GM12878 (cell line): Measurements from ENCODE around the gene GIT1. TPM values are rescaled to one million over a fixed set of nuclear protein-coding genes. Genes with fewer than 3 reads are reported as not detected.

Source experiments
- ATAC-seq: fragments of 200-7000 bp; cut with Tn5 transposase; 3 replicates; pipeline ENCODE4 v1.9.1; 2020; ENCODE audit warnings: mild to moderate bottlenecking, moderate library complexity
- BruUV-seq: library from RNA; stranded (reverse); fragments of 400-500 nt; replicated peaks from 2 replicates; lab custom pipeline; 2021; lab: Mats Ljungman, UMichigan
- CTCF ChIA-PET: fragments of 300-600 bp; sonication (Branson Sonifier 250); formaldehyde crosslinking; extraction: SDS; loops from one replicate; lab custom pipeline; 2021; ENCODE audit warnings: inconsistent platforms; lab: Yijun Ruan, JAX
- POLR2A ChIA-PET: fragments of 350-600 bp; formaldehyde crosslinking; extraction: SDS; loops from one replicate; lab custom pipeline; 2021; ENCODE audit warnings: inconsistent platforms; lab: Charles Lee
- RAD21 ChIA-PET: fragments of 300-600 bp; sonication (Branson Sonifier 250); formaldehyde crosslinking; loops from one replicate; lab custom pipeline; 2023; ENCODE audit warnings: antibody characterized with exemption; ENCODE audit not compliant: unreplicated experiment; lab: Charles Lee
- SMC1A ChIA-PET: fragments of 300-600 bp; sonication (Branson Sonifier 250); formaldehyde crosslinking; loops from one replicate; lab custom pipeline; 2023; ENCODE audit not compliant: unreplicated experiment, uncharacterized antibody; lab: Charles Lee
- DNase-seq: peaks from one replicate; pipeline ENCODE4 v3.0.0-alpha.2; 2011; ENCODE audit warnings: low read depth, low spot score
- FAIRE-seq: peaks from 3 replicates; lab custom pipeline; 2011; peaks lifted over from hg19 to GRCh38; lab: Jason Lieb, UNC
- H2AFZ ChIP-seq: 2 replicates; pipeline ENCODE4 v1.6.0; 2011; ENCODE audit warnings: low read depth, low read length, control low read depth; ENCODE audit not compliant: control insufficient read depth
- H3K27ac ChIP-seq: 2 replicates; pipeline ENCODE4 v1.5.1; 2011; ENCODE audit warnings: control low read depth; ENCODE audit not compliant: control insufficient read depth, insufficient read depth
- H3K27me3 ChIP-seq, 2 experiments: replicated peaks in 1 of 2; 2 replicates each; pipeline versions ENCODE4 v1.6.0 to v1.6.1; 2011; ENCODE audit warnings: low read length in 1 of 2; ENCODE audit not compliant: control insufficient read depth in 2 of 2, insufficient read depth in 2 of 2
- H3K36me3 ChIP-seq, 2 experiments: 2 replicates each; pipeline ENCODE4 v1.5.1; 2011; ENCODE audit warnings: low read length in 1 of 2; ENCODE audit not compliant: control insufficient read depth in 2 of 2, insufficient read depth in 2 of 2
- H3K4me1 ChIP-seq: 2 replicates; pipeline ENCODE4 v1.6.1; 2011; ENCODE audit warnings: mild to moderate bottlenecking, low read length, moderate library complexity, mixed read lengths; ENCODE audit not compliant: control insufficient read depth, insufficient read depth
- H3K4me2 ChIP-seq: 2 replicates; pipeline ENCODE4 v1.6.0; 2011; ENCODE audit warnings: control low read depth; ENCODE audit not compliant: control insufficient read depth, insufficient read depth
- H3K4me3 ChIP-seq: fragments of 200-600 bp; sonication (generic); 2 replicates; pipeline ENCODE4 v1.5.1; 2016
- H3K79me2 ChIP-seq: 2 replicates; pipeline ENCODE4 v1.6.0; 2011; ENCODE audit warnings: low read length; ENCODE audit not compliant: control insufficient read depth, insufficient read depth
- H3K9ac ChIP-seq: 2 replicates; pipeline ENCODE4 v1.8.0; 2011; ENCODE audit warnings: low read length, control low read depth, mixed read lengths; ENCODE audit not compliant: control insufficient read depth, insufficient read depth
- H3K9me3 ChIP-seq: replicated peaks from 3 replicates; pipeline ENCODE4 v1.5.1; 2011; ENCODE audit warnings: mild to moderate bottlenecking, low read length; ENCODE audit not compliant: control insufficient read depth, insufficient read depth
- H4K20me1 ChIP-seq: 2 replicates; pipeline ENCODE4 v1.6.0; 2011; ENCODE audit not compliant: control insufficient read depth, insufficient read depth
- BMI1 ChIP-seq: fragments of 450-650 bp; IDR thresholded peaks from 2 replicates; pipeline ENCODE4 v1.6.1; 2016; ENCODE audit warnings: mild to moderate bottlenecking, moderate library complexity, borderline replicate concordance
- CUX1 ChIP-seq: IDR thresholded peaks from 2 replicates; pipeline ENCODE4 v1.6.1; 2012; ENCODE audit warnings: improper control_type of control experiment, low read depth, low read length; ENCODE audit not compliant: insufficient replicate concordance
- ESRRA ChIP-seq: IDR thresholded peaks from 2 replicates; pipeline ENCODE4 v1.6.1; 2012; ENCODE audit warnings: mild to moderate bottlenecking, low read length, improper control_type of control experiment
- EZH2 ChIP-seq: IDR thresholded peaks from 2 replicates; pipeline ENCODE4 v1.6.1; 2012; ENCODE audit warnings: low read depth, mild to moderate bottlenecking, control low read depth, inconsistent platforms, low read length, borderline replicate concordance; ENCODE audit not compliant: control insufficient read depth
- GABPA ChIP-seq: IDR thresholded peaks from 2 replicates; pipeline ENCODE4 v1.6.1; 2014; ENCODE audit warnings: antibody characterized with exemption, low read depth, mild to moderate bottlenecking, inconsistent platforms
- POLR2AphosphoS5 ChIP-seq: IDR thresholded peaks from 2 replicates; pipeline ENCODE4 v1.6.1; 2011; ENCODE audit warnings: mild to moderate bottlenecking, low read length, inconsistent platforms
- RAD21 ChIP-seq: IDR thresholded peaks from 2 replicates; pipeline ENCODE4 v1.6.1; 2011; ENCODE audit warnings: mild to moderate bottlenecking, low read depth, low read length, moderate library complexity; ENCODE audit not compliant: insufficient read depth
- RFX5 ChIP-seq: IDR thresholded peaks from 2 replicates; pipeline ENCODE4 v1.6.1; 2011; ENCODE audit warnings: low read depth, low read length, improper control_type of control experiment
- SMARCA5 ChIP-seq: fragments of 450-650 bp; IDR thresholded peaks from 2 replicates; pipeline ENCODE4 v1.6.1; 2017; ENCODE audit warnings: mild to moderate bottlenecking
- SUPT20H ChIP-seq: IDR thresholded peaks from 2 replicates; pipeline ENCODE4 v1.6.1; 2011; ENCODE audit warnings: low read depth, mild to moderate bottlenecking, low read length, moderate library complexity, borderline replicate concordance; ENCODE audit not compliant: control insufficient read depth
- WGBS: methylation state at CpG from one replicate; pipeline ENCODE4 v1.1.6; 2016; ENCODE audit warnings: low lambda C conversion rate; ENCODE audit not compliant: insufficient replicate concordance, insufficient coverage; ENCODE audit errors: missing lambda C conversion rate; 5-methylcytosine and 5-hydroxymethylcytosine counted together
- in situ Hi-C: fragments of 300-500 bp; cut with MboI; formaldehyde crosslinking; loops from 9 replicates; pipeline ENCODE4 v1.14.3; 2018; ENCODE audit warnings: mixed read lengths
- intact Hi-C: fragments of 100-400 bp; cut with micrococcal nuclease; formaldehyde crosslinking; loops from one replicate; pipeline ENCODE4 v1.14.2; 2022; ENCODE audit not compliant: unreplicated experiment
- polyA plus RNA-seq, 11 experiments: library from polyadenylated mRNA; depleted of rRNA in 4 of 11; unstranded in 6 of 11; stranded (reverse) in 5 of 11; fragments of >200 nt; fragmentation: Nextera tagmentation in 4 of 11; fragmentation: Illumina TruSeq in 1 of 11; extraction: Ambion mirVana in 4 of 11; extraction: Trizol in 1 of 11; gene quantifications; 1 replicate in 1 of 11; 2 replicates in 10 of 11; pipeline versions ENCODE4 v1.2.1 to v1.2.3, GENCODE V29; 2011 to 2016; ENCODE audit warnings: inconsistent platforms in 2 of 11, missing spikeins in 2 of 11, low read depth in 1 of 11
- total RNA-seq, 4 experiments: library from RNA; depleted of rRNA in 3 of 4; stranded (reverse); fragments of >200 nt in 3 of 4; fragmentation: Illumina TruSeq in 1 of 4; extraction: Trizol in 1 of 4; gene quantifications; 2 replicates each; pipeline versions ENCODE4 v1.2.1 to v1.2.3, GENCODE V29; 2013 to 2021

GIT1 gene
- total and polyA plus RNA-seq, 10 of the 15 experiments (the other 5 are each of a cell fraction or from before 2014, with no cell fraction given): 0.24 to 45.3 (median 20.9) TPM

- FAIRE-seq: peak; percentile 38
- no peak overlapping the region for H3K4me2 ChIP-seq
- TF ChIP-seq GABPA (no peak), BMI1 (no peak), EZH2 (no peak), SUPT20H (no peak), CUX1 (no peak), ESRRA (no peak), SMARCA5 (no peak), RAD21 (no peak), RFX5 (no peak), POLR2AphosphoS5 (no peak)
- WGBS: 100% methylated on average over 1 of the region's 1 CpG
- H3K9me3 ChIP-seq: no peaks in the 10 kb centered on the region
- BruUV-seq: no TSS peak
- in situ Hi-C loops: no loop called here
- H3K36me3 ChIP-seq: peaks cover 0 to 2% of the 10 kb centered on the region in 2 experiments; a peak in 1 of 4 replicates
- H3K4me3 ChIP-seq: no peak overlapping the region
- RAD21 ChIA-PET: interaction anchor here (1.9 kb wide), 1 partner anchor 187 kb away, joined by 5 read pairs; no protein-coding TSS in a partner anchor
- H3K9ac ChIP-seq: no peak overlapping the region
- CTCF ChIA-PET: interaction anchor here (1.0 to 2.1 kb wide), 4 partner anchors 9 to 187 kb away, joined by 3 to 11 read pairs (median 6); no protein-coding TSS in a partner anchor
- H3K79me2 ChIP-seq: no peaks in the 10 kb centered on the region
- H2AFZ ChIP-seq: no peak overlapping the region
- intact Hi-C loops: no loop called here
- POLR2A ChIA-PET: interaction anchor here (0.6 kb wide), 1 partner anchor 1755 kb away, joined by 3 read pairs; no protein-coding TSS in a partner anchor
- DNase-seq: no peak
- peaks cover 44% of the 10 kb centered on the region for H3K4me1 ChIP-seq
- no peaks in the 10 kb centered on the region for H3K27me3 ChIP-seq
- SMC1A ChIA-PET: interaction anchor here (1.1 kb wide), 1 partner anchor 330 kb away, joined by 3 read pairs; no protein-coding TSS in a partner anchor
- no peaks in the 10 kb centered on the region for H4K20me1 ChIP-seq
- no peak overlapping the region for H3K27ac ChIP-seq
- peak; percentile 20; the same call in 2 of the 3 replicates for ATAC-seq
Measured at GRCh38 chr17:29557085-29557738, 32.2 kb downstream of the GIT1 start.
